GM21367 (cell line): ENCODE measurements around the gene FKBP7.
"Not testable (repeated sequence)": the region's sequence is repeated elsewhere in the genome, so short reads cannot be mapped to it uniquely, and the experiment has no call there.

Experiments
- ATAC-seq: cut with Tn5 transposase; IDR thresholded peaks from one replicate; pipeline ENCODE4 v1.9.1; 2021; ENCODE audit not compliant: unreplicated experiment

The FKBP7 gene

GRCh38 chr2:178478439-178479274 is at the start of gene FKBP7:
FKBP7 (minus strand) TSS chr2:178478600; CDS start chr2:178478499, 101 bp downstream.
- ATAC-seq, result peak; percentile 37

GRCh38 chr2:178527592-178527991 is 49.2 kb upstream of the FKBP7 start:
- ATAC-seq, result no peak

GRCh38 chr2:178526256-178526655 is 47.9 kb upstream of the FKBP7 start:
- ATAC-seq, result no peak

- not testable (repeated sequence) for ATAC-seq
Measured at GRCh38 chr2:178525460-178525859, 47.1 kb upstream of the FKBP7 start.

GRCh38 chr2:178525010-178525409 is 46.6 kb upstream of the FKBP7 start:
- not testable (repeated sequence) for ATAC-seq

- ATAC-seq, result no peak
Measured at GRCh38 chr2:178523596-178524134, 45.3 kb upstream of the FKBP7 start.

- peak; percentile 94 for ATAC-seq
Measured at GRCh38 chr2:178522950-178523595, 44.7 kb upstream of the FKBP7 start.

GRCh38 chr2:178521304-178522150 is 43.1 kb upstream of the FKBP7 start:
- ATAC-seq, result no peak

GRCh38 chr2:178517496-178517895 is 39.1 kb upstream of the FKBP7 start:
- ATAC-seq, result no peak

GRCh38 chr2:178514664-178515063 is 36.3 kb upstream of the FKBP7 start:
- ATAC-seq, result no peak

GRCh38 chr2:178513876-178514275 is 35.5 kb upstream of the FKBP7 start:
- ATAC-seq, result no peak

GRCh38 chr2:178512484-178512883 is 34.1 kb upstream of the FKBP7 start:
- ATAC-seq, result no peak

- no peak for ATAC-seq
Measured at GRCh38 chr2:178510384-178510783, 32.0 kb upstream of the FKBP7 start.

GRCh38 chr2:178508646-178509045 is 30.2 kb upstream of the FKBP7 start:
- ATAC-seq, result no peak

GRCh38 chr2:178506949-178507348 is 28.5 kb upstream of the FKBP7 start:
- ATAC-seq, result no peak

GRCh38 chr2:178506524-178506923 is 28.1 kb upstream of the FKBP7 start:
- ATAC-seq, result no peak

- no peak for ATAC-seq
Measured at GRCh38 chr2:178506101-178506500, 27.7 kb upstream of the FKBP7 start.

- no peak for ATAC-seq
Measured at GRCh38 chr2:178502751-178503150, 24.4 kb upstream of the FKBP7 start.

GRCh38 chr2:178499640-178500039 is 21.2 kb upstream of the FKBP7 start:
- no peak for ATAC-seq

- ATAC-seq, result peak; percentile 92
Measured at GRCh38 chr2:178498137-178498536, 19.7 kb upstream of the FKBP7 start.

GRCh38 chr2:178496049-178496448 is 17.6 kb upstream of the FKBP7 start:
- ATAC-seq, result no peak
